WTC11 (cell line): ENCODE measurements around the gene FYCO1. TPM values are rescaled to one million over a fixed set of nuclear protein-coding genes. Genes with fewer than 3 reads are reported as not detected.

Experiments
- ATAC-seq: fragments of 200-7000 bp; cut with Tn5 transposase; 2 replicates; pipeline ENCODE4 v1.10.0; 2021; ENCODE audit warnings: mild to moderate bottlenecking, moderate library complexity
- CTCF ChIA-PET: fragments of 300-600 bp; sonication (Branson Sonifier 250); formaldehyde crosslinking; loops from one replicate; lab custom pipeline; 2021; ENCODE audit warnings: antibody characterized with exemption; lab: Charles Lee
- POLR2A ChIA-PET: fragments of 350-600 bp; sonication (Branson Sonifier 250); formaldehyde crosslinking; loops from one replicate; lab custom pipeline; 2021; ENCODE audit warnings: antibody characterized with exemption; lab: Charles Lee
- DNase-seq: peaks from one replicate; pipeline ENCODE4 v3.0.0; 2021; ENCODE audit warnings: low spot score
- H3K27ac Mint-ChIP-seq: 2 replicates; pipeline ENCODE4 v1.8.0; 2021; ENCODE audit warnings: mixed read lengths
- H3K27me3 Mint-ChIP-seq: 2 replicates; pipeline ENCODE4 v1.8.0; 2021; ENCODE audit warnings: low read depth, mild to moderate bottlenecking, moderate library complexity, mixed read lengths
- H3K36me3 Mint-ChIP-seq: 2 replicates; pipeline ENCODE4 v1.8.0; 2021; ENCODE audit warnings: mixed read lengths
- H3K4me1 Mint-ChIP-seq: 2 replicates; pipeline ENCODE4 v1.8.0; 2022; ENCODE audit warnings: mixed read lengths
- H3K4me3 Mint-ChIP-seq: 2 replicates; pipeline ENCODE4 v1.8.0; 2021; ENCODE audit warnings: mild to moderate bottlenecking, moderate library complexity, mixed read lengths
- H3K9me3 Mint-ChIP-seq: 2 replicates; pipeline ENCODE4 v1.8.0; 2021; ENCODE audit warnings: mixed read lengths
- ATF3 ChIP-seq: sonication (generic); formaldehyde crosslinking; conservative IDR thresholded peaks from 2 replicates; pipeline ENCODE4 v1.8.1; 2022; ENCODE audit warnings: mild to moderate bottlenecking, missing genetic modification reagents
- ELF4 ChIP-seq: sonication (generic); formaldehyde crosslinking; IDR thresholded peaks from 2 replicates; pipeline ENCODE4 v1.8.1; 2022; ENCODE audit warnings: low read depth, mild to moderate bottlenecking, moderate library complexity, missing genetic modification reagents
- GABPB1 ChIP-seq: sonication (generic); formaldehyde crosslinking; IDR thresholded peaks from 2 replicates; pipeline ENCODE4 v1.8.1; 2023; ENCODE audit warnings: mild to moderate bottlenecking, missing genetic modification reagents
- IRF1 ChIP-seq: sonication (generic); formaldehyde crosslinking; IDR thresholded peaks from 2 replicates; pipeline ENCODE4 v1.8.0; 2023; ENCODE audit warnings: missing genetic modification reagents
- JUN ChIP-seq: sonication (generic); formaldehyde crosslinking; IDR thresholded peaks from 2 replicates; pipeline ENCODE4 v1.8.0; 2023; ENCODE audit warnings: mild to moderate bottlenecking, missing genetic modification reagents
- MAX ChIP-seq: sonication (generic); formaldehyde crosslinking; IDR thresholded peaks from 2 replicates; pipeline ENCODE4 v1.8.0; 2022; ENCODE audit warnings: mild to moderate bottlenecking, missing genetic modification reagents
- NFE2L1 ChIP-seq: sonication (generic); formaldehyde crosslinking; IDR thresholded peaks from 2 replicates; pipeline ENCODE4 v1.8.1; 2023; ENCODE audit warnings: missing genetic modification reagents
- NFYB ChIP-seq: sonication (generic); formaldehyde crosslinking; conservative IDR thresholded peaks from 2 replicates; pipeline ENCODE4 v1.8.0; 2022; ENCODE audit warnings: low read depth, missing genetic modification reagents
- NR2C2 ChIP-seq: sonication (generic); formaldehyde crosslinking; IDR thresholded peaks from 2 replicates; pipeline ENCODE4 v1.8.0; 2022; ENCODE audit warnings: mild to moderate bottlenecking, missing genetic modification reagents
- NR3C1 ChIP-seq: sonication (generic); formaldehyde crosslinking; conservative IDR thresholded peaks from 2 replicates; pipeline ENCODE4 v1.8.1; 2023; ENCODE audit warnings: low read depth, mild to moderate bottlenecking, missing genetic modification reagents
- PREB ChIP-seq: sonication (generic); formaldehyde crosslinking; IDR thresholded peaks from 2 replicates; pipeline ENCODE4 v1.8.1; 2022; ENCODE audit warnings: mild to moderate bottlenecking, missing genetic modification reagents, moderate library complexity, borderline replicate concordance
- SMAD3 ChIP-seq: sonication (generic); formaldehyde crosslinking; IDR thresholded peaks from 2 replicates; pipeline ENCODE4 v1.8.0; 2022; ENCODE audit warnings: missing genetic modification reagents, mild to moderate bottlenecking, borderline replicate concordance
- SMAD4 ChIP-seq: sonication (generic); formaldehyde crosslinking; IDR thresholded peaks from 2 replicates; pipeline ENCODE4 v1.8.0; 2022; ENCODE audit warnings: mild to moderate bottlenecking, missing genetic modification reagents
- TP53 ChIP-seq: sonication (generic); formaldehyde crosslinking; IDR thresholded peaks from 2 replicates; pipeline ENCODE4 v1.8.1; 2023; ENCODE audit warnings: mild to moderate bottlenecking, missing genetic modification reagents
- USF2 ChIP-seq: sonication (generic); formaldehyde crosslinking; IDR thresholded peaks from 2 replicates; pipeline ENCODE4 v1.8.1; 2023; ENCODE audit warnings: mild to moderate bottlenecking, missing genetic modification reagents, moderate library complexity
- ZNF219 ChIP-seq: sonication (generic); formaldehyde crosslinking; IDR thresholded peaks from 2 replicates; pipeline ENCODE4 v1.8.0; 2023; ENCODE audit warnings: missing genetic modification reagents, mild to moderate bottlenecking, borderline replicate concordance
- total RNA-seq: library from RNA; stranded (reverse); gene quantifications from 3 replicates; pipeline ENCODE4 v1.2.3, GENCODE V29; 2021
- TF ChIP-seq, protein P1 (sequence below): sonication (generic); formaldehyde crosslinking; IDR thresholded peaks from 2 replicates; pipeline ENCODE4 v1.8.0; 2022; ENCODE audit warnings: mild to moderate bottlenecking, missing genetic modification reagents

The FYCO1 gene
- total RNA-seq, 1 experiment from 2014 or later: 13.9 TPM

GRCh38 chr3:45878124-45878523 lies 117.5 kb downstream of the FYCO1 start:
- Mint-ChIP-seq H3K4me1 (no peaks in the 10 kb centered on the region), H3K27ac (no peak overlapping the region), H3K4me3 (no peak overlapping the region), H3K36me3 (no peaks in the 10 kb centered on the region), H3K27me3 (peaks cover 5% of the 10 kb centered on the region), H3K9me3 (no peaks in the 10 kb centered on the region)
- no peak for TF ChIP-seq JUN (CRISPR knock-in tag)
- no peak for TF ChIP-seq NFE2L1 (CRISPR knock-in tag)
- no peak for TF ChIP-seq IRF1 (CRISPR knock-in tag)
- no peak for TF ChIP-seq NR2C2 (CRISPR knock-in tag)
- TF ChIP-seq, protein P1, sequence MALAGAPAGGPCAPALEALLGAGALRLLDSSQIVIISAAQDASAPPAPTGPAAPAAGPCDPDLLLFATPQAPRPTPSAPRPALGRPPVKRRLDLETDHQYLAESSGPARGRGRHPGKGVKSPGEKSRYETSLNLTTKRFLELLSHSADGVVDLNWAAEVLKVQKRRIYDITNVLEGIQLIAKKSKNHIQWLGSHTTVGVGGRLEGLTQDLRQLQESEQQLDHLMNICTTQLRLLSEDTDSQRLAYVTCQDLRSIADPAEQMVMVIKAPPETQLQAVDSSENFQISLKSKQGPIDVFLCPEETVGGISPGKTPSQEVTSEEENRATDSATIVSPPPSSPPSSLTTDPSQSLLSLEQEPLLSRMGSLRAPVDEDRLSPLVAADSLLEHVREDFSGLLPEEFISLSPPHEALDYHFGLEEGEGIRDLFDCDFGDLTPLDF (CRISPR knock-in tag): no peak
- no peak for TF ChIP-seq ATF3 (CRISPR knock-in tag)
- no peak for TF ChIP-seq MAX (CRISPR knock-in tag)
- TF ChIP-seq ZNF219 (CRISPR knock-in tag): no peak
- no peak for TF ChIP-seq GABPB1 (CRISPR knock-in tag)
- DNase-seq: no peak
- CTCF ChIA-PET: no interaction called here
- ATAC-seq: no peak
- POLR2A ChIA-PET: no interaction called here

GRCh38 chr3:45874677-45875346 lies 120.8 kb downstream of the FYCO1 start:
- no peak overlapping the region for H3K27ac Mint-ChIP-seq
- POLR2A ChIA-PET: no interaction called here
- H3K4me1 Mint-ChIP-seq: peaks cover 13% of the 10 kb centered on the region
- H3K4me3 Mint-ChIP-seq: no peak overlapping the region
- ATAC-seq (no peak), DNase-seq (no peak)
- CTCF ChIA-PET: no interaction called here
- H3K36me3 Mint-ChIP-seq: no peaks in the 10 kb centered on the region
- no peaks in the 10 kb centered on the region for H3K9me3 Mint-ChIP-seq
- no peak for TF ChIP-seq USF2 (CRISPR knock-in tag)
- TF ChIP-seq IRF1 (CRISPR knock-in tag): no peak
- TF ChIP-seq ELF4: no peak
- no peak for TF ChIP-seq NR3C1 (CRISPR knock-in tag)
- no peak for TF ChIP-seq SMAD4 (CRISPR knock-in tag)
- TF ChIP-seq, protein P1 (CRISPR knock-in tag): no peak
- no peak for TF ChIP-seq SMAD3
- TF ChIP-seq TP53: no peak
- TF ChIP-seq PREB: no peak
- TF ChIP-seq NFYB (CRISPR knock-in tag): no peak
- H3K27me3 Mint-ChIP-seq: peaks cover 5% of the 10 kb centered on the region
